Fibroblast of the conjunctiva (primary cell): ENCODE measurements around the gene C10orf53.
"Not testable (repeated sequence)": the region's sequence is repeated elsewhere in the genome, so short reads cannot be mapped to it uniquely, and the experiment has no call there.

ENCODE experiments used
- DNase-seq: peaks from one replicate; pipeline ENCODE4 v3.0.0-alpha.2; 2010; ENCODE audit warnings: low read depth

Gene C10orf53

GRCh38 chr10:49688261-49688846 lies 8.9 kb downstream of the C10orf53 start:
- no peak for DNase-seq

- DNase-seq = no peak
Measured at GRCh38 chr10:49688920-49689319, 9.5 kb downstream of the C10orf53 start.

GRCh38 chr10:49689882-49690510 lies 10.5 kb downstream of the C10orf53 start:
- DNase-seq = no peak

GRCh38 chr10:49690698-49691356 lies 11.4 kb downstream of the C10orf53 start:
- DNase-seq = no peak

- DNase-seq = no peak
Measured at GRCh38 chr10:49691588-49691987, 12.1 kb downstream of the C10orf53 start.

- no peak for DNase-seq
Measured at GRCh38 chr10:49694466-49694865, 15.0 kb downstream of the C10orf53 start.

- no peak for DNase-seq
Measured at GRCh38 chr10:49696311-49696710, 16.9 kb downstream of the C10orf53 start.

- DNase-seq = no peak
Measured at GRCh38 chr10:49698679-49699078, 19.2 kb downstream of the C10orf53 start.

- DNase-seq = no peak
Measured at GRCh38 chr10:49700211-49700610, 20.8 kb downstream of the C10orf53 start.

- no peak for DNase-seq
Measured at GRCh38 chr10:49700997-49701396, 21.5 kb downstream of the C10orf53 start.

- no peak for DNase-seq
Measured at GRCh38 chr10:49707585-49707984, 28.1 kb downstream of the C10orf53 start.

- no peak for DNase-seq
Measured at GRCh38 chr10:49709934-49710333, 30.5 kb downstream of the C10orf53 start.

- DNase-seq = no peak
Measured at GRCh38 chr10:49710966-49711365, 31.5 kb downstream of the C10orf53 start.

GRCh38 chr10:49711481-49711880 lies 32.0 kb downstream of the C10orf53 start:
- no peak for DNase-seq

- no peak for DNase-seq
Measured at GRCh38 chr10:49713266-49713665, 33.8 kb downstream of the C10orf53 start.

GRCh38 chr10:49715157-49715556 lies 35.7 kb downstream of the C10orf53 start:
- not testable (repeated sequence) for DNase-seq

- DNase-seq = no peak
Measured at GRCh38 chr10:49726593-49726992, 47.1 kb downstream of the C10orf53 start.

GRCh38 chr10:49733866-49734265 lies 54.4 kb downstream of the C10orf53 start:
- DNase-seq = no peak

- DNase-seq = no peak
Measured at GRCh38 chr10:49734676-49735075, 55.2 kb downstream of the C10orf53 start.

GRCh38 chr10:49735161-49735560 lies 55.7 kb downstream of the C10orf53 start:
- DNase-seq = no peak

GRCh38 chr10:49735848-49736563 lies 56.6 kb downstream of the C10orf53 start:
- no peak for DNase-seq

- no peak for DNase-seq
Measured at GRCh38 chr10:49736564-49737113, 57.2 kb downstream of the C10orf53 start.
